HG02623 (cell line): ENCODE measurements around the gene E2F3.

Source experiments
- ATAC-seq: cut with Tn5 transposase; IDR thresholded peaks from one replicate; pipeline ENCODE4 v1.9.1; 2021; ENCODE audit warnings: moderate library complexity; ENCODE audit not compliant: unreplicated experiment

Gene E2F3

DNA sequence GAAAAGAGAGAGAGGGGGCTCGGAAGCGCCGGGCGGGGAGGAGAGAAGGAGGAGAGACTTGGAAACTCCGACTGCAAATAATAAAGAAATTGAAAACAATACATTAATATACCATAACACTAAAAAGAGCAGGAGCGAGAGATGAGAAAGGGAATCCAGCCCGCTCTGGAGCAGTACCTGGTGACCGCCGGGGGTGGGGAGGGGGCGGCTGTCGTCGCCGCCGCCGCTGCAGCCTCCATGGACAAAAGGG lies 338 bp downstream of the E2F3 start:
- ATAC-seq, result no peak

DNA sequence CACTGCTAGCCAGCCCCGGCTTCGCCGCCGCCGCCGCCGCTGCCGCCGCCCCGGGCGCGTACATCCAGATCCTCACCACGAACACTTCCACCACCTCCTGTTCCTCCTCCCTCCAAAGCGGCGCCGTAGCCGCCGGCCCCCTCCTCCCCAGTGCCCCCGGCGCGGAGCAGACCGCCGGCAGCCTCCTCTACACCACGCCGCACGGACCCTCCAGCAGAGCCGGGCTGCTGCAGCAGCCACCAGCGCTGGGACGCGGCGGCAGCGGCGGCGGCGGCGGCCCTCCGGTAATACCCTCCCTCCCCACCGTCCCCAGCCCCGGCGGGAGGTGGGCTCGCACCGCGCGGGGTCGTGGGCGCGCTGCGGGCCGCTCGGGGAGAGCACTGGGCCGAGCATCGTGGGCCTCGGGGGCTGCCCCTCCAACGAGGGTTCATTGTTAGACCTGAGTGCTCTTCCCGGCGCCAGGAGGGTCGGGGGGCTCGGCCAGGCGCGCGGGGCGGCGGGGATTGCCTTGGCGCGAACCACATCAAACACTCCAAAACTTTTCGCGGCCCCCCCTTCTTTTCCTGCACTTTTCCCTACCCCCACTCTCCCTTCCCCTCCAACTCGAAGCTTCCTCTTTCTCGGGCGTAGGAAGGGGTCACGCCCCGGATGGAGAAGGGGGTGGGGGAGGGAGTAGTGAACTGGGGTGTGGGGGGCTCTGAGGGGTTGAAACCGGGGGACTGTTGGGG lies 827 bp downstream of the E2F3 start:
- no peak for ATAC-seq

DNA sequence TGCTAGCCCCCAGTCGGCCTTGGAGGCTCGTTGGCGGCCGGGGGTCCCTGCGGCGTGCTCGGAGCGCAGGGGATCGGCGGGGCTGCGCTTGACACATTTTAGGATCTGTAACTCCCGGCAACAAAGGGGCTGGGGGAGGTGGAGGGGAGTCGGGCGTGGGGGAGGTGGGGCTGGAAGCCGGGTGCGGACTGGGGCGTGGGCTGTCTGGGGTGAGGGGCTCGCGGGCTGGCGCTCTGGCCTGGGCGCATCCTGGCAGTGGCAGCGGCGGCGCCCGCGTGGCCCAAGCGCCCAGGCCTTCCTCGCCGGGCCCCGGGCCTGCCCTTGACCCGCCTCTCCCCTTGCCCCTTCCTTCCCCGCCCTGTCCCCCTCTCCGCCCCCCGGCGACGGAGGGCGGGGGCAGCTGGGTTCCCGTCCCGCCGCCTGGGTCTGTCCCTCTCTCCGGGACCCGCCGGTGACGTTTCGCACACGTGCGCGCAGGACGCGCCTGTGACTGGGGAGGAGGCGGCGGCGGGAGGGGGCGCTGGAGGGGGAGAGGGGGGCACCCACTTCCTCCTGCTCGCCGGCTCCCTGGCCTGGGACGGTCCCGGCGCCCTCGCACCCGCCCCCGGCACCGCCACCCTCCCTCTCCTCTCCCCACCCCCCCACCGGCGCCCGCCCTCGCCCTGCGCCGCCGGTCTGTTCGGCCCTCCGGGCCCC lies 1.5 kb downstream of the E2F3 start:
- peak; percentile 42 for ATAC-seq

DNA sequence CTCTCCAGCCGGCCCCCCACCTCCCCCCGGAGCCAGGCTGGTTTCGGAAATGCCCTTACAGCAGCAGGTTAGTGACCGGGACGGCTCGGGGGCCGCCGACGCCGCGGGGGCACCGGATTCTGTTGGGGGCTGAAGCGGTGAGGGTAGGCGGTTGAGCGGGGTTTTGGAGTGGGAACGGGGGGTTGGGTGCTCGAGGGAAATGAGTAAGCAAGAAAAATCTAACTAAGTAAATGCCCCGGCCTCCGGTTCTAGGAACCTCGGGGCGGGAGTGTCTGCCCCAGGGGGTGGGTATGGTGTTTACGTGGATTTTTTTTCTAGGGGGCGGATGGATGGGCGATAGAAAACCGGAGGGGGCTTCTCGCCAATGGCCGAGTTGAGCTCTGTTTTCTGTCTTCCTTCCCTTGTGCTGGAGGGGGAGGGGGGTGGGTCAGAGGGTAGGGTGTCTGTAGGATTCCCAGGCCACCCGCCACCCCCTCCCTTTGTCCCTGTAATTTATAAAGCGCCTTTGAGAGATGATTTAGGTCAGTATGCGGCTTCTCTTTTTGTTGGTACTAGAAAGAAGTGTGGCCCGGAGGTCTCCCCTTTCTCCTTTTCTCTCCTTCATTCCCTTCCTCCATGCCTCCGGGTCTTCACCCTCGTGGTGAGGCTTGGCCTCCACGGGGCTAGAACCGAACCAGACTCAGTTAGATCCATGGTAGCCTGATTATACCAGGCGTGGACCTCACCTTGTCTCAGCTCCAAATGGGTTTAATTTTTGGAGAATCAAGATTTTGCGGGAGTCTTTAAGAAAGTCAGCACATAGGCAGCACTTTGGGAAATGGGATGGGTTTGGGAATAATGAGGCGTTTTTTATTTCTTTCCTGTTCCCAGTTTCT lies 2.3 kb downstream of the E2F3 start:
- peak; percentile 0 for ATAC-seq

DNA sequence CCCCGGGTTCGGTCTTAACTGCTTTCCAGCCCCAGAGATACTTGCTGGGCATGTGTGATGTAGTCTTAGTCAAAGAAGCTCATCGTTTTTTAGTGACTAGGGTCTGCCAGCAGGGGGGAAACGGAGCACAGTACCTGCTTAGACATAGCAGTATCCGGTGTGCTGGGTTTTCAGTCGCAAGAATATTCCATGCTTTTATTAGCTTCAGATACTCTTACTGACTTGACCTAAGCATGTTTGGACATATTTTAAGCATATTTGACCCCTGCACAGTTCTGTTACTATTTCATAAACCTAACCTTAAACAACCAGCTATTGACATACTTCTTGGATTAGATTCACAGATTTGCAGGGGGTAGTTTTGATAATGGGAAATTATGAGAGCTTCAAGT lies 3.0 kb downstream of the E2F3 start:
- ATAC-seq, result peak; percentile 19

DNA sequence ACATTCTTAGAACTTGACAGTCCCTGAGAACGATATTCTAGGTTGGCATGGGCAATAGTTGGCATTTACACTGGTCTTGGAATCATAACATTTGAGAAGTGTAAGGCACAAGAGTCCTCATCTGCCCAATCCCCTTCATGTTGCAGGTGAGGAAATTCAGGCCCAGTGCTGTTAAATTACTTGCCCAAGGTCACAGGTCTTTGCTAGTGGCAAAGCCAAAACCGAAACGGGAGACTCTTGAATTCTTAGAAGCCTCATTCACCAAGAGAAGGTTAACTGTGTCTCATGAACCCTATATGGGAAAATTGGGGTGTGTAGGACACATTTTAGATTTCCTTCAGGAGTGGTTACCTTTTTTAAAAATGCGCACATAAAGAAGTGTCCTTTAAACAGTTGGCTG lies 7.2 kb downstream of the E2F3 start:
- ATAC-seq, result no peak

DNA sequence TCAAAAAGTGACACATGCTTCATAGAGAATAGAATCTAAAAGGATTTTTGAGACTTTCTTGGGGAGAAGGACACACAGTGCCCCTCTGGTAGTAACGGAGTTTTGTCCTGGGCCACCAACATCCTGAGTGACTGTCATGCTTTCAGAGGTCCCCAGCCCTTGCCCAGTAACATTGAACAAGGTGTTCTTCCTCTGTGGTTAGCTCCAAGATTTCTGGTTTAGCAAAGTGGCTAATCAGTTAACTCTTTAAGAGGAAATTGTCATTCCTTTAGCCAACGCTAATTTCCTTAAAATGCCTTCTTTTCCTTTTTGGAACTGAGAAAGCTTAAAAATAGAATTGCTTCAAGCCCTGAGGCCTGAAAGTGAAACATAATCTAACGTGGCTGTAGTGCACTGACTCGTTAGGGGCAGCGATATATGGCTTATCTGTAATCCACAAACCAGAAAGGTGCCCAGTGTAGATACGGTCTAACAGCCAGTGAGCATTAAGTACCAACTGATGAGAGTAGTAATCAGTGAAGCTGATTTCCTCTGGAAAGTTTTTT lies 7.8 kb downstream of the E2F3 start:
- peak; percentile 86 for ATAC-seq

DNA sequence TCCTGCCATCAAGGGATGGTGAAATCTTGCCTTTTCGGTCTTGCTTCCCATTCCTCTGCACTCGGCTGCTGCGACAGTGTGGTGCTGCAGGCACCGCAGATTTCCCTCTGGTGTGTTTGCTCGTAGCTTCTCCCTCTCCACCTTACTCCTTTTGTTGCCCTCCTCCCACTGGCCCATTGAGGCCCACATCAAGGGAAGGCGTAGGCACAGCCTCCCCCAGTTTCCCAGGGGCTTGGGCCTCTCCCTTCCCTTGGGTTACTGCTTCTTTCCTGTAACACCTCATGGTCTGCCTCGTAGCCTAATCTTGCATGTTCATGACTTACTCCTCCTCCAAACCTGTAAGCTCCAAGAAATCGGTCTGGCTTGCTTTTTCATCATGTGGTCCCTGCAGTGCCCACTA lies 9.9 kb downstream of the E2F3 start:
- no peak for ATAC-seq

DNA sequence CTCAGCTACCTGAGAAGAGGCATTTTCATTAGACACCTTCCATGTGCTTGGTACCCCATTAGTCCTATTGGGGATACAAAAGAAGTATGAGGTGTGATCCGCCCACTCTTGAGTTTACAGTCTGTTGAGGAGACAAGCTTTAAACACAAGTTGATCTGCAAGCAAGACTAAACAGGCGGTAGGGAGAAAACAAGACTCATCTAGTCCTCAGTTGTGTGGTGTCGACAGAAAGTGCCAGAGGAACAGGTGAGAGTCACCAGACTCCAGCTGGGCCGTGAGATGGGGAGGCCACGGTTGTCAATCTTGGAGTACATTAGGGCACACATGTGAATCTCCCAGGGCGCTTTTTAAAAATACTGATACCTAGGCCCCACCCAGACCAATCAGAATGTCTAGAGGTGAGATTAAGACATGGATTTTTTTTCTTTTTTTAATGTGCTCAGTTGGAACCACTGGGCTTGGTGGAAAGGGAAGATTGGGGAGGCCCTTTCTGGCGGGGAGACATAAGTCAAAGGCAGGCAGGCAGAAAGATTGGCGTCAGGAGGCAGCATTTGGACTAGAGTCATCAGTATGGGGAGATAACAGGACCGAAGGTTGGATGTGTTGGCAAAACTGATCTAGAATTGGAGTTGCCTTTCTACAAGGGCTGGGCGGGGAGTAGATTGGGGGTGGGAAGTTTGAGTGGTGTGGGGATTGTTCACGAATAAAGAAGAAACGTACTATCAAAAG lies 10.4 kb downstream of the E2F3 start:
- no peak for ATAC-seq

DNA sequence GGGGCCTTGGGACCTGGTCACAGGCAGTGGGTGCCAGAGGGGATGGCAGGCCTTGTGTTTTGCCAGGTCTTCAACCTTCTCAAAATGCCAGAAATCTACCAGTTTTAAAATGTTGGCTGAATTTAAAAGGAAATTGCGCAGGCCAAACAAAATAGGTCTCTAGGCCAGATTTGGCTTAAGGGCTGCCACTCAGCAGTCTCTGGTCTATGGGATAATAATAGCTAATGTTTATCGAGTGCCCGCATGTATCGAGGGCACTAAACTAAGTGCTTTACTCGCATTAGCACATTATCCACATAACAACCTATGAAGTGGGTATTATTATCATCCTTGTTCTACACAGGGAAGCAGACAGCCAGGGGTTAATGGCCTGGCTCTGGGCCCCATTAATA lies 11.0 kb downstream of the E2F3 start:
- ATAC-seq, result no peak

DNA sequence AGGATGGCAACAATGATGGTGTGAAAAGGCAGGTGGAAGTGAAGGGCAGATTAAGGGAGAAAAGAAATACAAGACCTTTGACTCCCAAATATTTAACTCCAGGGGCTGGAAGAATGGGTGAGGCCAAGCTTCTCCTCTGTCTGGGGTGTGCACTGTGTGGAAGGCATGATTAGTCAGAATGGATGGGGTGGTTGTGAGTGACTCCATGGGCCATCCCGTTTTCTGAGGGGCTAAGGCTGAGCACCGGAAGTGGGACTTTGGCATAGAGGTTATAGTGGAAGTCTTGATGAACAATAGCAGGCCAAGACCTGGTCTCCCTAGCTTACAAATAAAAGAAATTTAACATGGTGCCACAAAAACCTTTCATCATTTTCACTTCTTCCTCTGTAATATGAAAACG lies 12.1 kb downstream of the E2F3 start:
- ATAC-seq, result no peak

DNA sequence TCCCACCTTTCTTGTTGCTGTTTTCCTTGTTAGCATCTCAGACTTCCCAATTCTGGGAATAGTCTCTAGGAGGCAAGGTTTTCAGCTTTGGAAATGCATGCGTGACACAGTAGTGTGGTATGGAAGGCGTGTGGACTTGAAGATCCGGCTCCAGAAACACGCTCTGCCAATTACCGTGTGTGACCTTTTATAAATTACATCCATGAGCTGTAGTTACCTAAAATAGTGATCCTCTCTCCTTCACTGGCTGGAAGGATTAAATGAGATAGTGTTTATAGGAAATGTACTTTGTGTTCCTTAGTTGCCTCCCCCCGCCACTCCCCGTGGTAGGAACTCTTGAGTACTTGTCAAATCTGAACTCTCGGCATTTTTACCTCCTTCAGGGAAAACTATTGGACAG lies 13.0 kb downstream of the E2F3 start:
- ATAC-seq, result no peak

DNA sequence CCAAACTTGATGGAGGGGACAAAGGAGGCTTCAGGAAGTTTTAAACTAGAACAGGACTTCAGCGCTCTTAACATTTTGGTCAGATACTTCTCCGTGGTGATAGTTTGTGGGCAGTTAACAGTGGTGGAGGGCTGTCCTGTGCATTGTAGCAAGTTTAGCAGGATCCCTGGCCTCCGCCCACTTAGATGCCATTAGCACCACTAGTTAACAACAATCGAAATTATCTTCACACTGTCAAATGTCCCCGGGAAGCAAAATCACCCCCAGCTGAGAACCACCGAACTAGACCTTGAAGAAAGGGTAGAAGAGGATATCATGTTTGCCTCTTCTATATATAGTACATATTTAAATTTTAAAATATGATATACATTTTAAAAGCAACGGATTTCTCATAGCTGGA lies 13.6 kb downstream of the E2F3 start:
- ATAC-seq, result no peak

DNA sequence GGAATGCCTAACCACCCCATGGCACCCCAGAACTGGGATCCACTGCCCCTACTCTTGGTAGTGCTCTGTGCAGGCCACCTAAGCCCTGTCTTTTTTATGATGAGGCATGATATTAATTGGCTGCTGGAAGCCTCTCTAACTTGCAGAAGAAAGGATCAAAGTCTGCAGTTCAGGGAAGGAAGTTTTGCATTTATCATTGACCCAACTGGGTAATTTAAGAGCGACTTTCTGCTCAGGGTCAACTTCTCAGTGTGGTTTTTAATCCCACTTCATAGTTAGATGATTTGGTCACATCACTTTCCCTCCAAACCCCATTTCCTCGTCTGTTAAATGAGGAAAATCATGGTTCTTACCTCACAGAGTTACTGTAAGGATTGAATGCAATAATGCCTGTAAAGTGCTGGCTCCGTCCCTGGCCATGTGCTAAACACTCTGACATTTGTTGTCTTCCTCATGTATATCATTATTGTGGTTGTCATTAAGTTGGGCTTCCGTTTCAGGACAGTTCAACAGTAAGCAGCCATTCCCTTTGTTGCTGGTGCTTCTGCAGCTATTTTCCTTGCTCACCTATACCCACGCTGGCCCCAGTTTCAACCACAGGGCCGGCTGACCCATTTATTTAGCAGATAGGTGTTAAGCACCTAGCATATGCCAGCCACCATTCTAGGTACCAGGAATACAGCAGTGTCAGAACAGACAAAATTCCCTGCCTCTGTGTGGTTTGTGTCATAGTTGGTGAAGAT lies 14.2 kb downstream of the E2F3 start:
- no peak for ATAC-seq

DNA sequence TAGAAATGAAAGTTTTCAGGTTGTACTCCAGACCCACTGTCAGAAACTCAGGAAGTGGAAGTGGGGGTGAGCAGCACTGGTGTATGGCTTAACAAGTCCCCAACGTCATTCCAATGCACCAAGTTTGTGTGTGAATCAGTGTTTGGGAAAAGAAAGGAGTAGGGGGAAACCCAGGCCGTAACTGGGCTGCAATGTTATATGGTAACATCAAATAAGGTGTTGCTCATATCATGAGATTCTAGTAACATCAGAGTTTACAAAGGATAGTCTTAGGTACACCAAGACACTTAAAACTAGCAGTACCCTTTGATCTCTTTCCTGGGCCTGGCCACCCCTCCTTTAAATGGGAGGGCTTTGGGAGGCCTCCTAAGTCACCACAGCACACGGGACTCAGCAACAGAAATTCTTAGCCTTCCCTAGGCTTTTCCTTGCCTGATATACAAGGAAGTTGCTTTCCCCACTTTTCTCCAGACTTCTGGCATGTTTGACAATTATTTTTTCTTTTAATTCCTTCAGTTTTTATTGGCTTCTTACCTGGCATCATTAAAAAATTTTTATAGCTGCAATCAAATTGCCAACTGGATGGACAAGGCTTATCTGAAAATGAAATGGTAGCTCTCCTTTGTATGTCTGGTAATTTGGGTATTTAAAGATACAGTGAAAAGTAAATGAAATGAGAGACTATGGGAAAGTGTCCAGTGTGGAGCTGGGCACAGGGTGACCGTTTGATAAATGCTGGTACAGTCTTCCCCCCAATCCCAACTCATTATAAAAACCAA lies 15.1 kb downstream of the E2F3 start:
- ATAC-seq, result no peak

DNA sequence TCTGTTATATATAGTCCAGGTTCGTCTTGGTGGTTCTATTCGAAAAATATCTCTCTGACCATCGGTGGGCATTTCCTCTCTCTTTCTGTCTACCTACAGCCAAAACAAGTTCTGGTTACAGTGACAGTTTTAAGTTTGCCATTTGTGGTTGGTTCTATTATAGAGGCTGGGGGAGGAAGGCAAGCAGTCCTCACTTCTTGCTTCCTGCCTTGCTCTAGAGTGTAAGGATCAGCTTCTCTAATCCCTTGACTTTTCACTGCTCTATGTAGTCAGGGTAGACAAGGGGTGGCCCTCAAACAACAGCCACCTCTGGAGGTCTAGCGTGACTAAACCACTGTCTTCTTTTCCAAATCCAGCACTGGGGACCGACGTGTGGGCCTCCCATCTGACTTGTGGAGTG lies 16.1 kb downstream of the E2F3 start:
- ATAC-seq, result no peak

DNA sequence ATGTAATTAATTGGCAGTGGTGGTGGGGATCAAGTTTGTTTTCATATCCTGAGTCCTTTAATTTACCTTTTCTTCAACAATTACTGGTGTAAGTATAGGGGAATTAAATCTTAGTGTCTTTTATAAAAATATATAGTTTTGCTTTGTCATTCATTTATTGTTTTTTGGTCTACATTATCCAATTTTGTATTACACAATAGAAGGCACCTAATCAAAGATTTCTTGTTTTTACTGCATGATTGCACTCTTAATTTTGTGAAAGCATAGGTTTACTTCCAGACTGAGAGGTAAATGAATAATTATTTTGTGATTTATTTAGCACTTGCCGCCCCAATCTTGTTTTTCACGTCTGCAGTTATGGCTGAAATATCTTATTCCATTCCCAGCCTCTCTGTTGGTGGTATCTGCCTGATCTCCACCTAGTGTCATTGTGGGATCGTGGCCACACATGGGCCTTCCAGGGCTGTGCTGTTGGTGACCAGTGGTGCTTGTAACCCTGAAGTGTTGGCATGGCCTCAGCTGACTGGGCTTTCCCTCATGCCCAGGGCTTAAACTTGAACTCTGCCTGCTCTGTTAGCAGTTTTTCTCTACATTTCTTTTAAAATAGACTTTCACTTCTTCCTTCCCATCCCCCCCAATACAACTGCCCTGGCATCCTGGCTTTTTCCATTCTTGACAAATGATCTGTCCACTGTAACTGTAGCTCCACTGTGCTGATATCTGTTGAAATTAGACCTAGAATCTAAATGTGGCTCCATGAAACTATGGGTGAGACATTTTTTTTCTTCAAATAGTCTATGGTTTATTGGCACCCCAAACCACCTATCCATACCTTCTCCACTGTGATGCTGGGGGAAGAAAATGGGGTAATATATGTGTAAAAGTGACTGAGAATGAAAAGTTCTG lies 24.8 kb downstream of the E2F3 start:
- ATAC-seq, result no peak

DNA sequence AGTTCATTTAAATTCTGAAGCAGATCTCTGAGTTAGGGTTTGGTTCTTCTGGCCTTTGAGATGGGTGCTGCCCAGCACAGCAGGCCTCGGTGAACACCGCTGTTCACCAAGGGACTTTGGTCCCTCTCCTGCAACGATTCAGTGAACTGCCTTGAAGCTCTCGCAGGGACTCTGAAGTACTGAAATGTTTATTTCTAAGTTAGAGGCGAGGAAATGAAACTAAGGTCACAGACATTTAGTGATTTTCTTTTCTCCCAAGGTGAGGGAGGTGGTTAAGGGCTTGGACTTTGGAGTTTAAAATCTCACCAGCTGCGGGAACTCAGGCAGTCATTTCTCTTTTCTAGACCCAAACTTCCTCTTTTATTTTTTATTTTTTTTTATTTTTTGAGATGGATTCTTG lies 26.2 kb downstream of the E2F3 start:
- peak; percentile 85 for ATAC-seq

DNA sequence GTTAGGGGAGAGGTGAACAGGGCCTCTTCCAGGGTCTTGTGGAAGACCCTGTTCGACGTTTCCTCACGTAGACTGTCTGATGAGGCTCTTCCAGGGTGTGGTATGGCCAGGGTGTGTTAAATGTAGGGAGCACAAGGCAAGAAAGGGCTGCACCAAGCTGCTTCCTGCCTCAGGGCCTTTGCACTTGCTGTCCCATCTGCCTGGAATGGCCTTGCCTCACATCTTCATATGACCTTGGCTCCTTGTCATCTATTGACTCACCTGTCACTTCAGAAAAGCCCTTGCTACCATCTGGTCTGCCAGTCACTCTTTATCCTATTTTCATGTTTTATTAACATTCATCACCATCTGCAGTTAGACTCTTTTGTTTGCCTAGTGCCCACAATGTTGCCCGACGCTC lies 31.0 kb downstream of the E2F3 start:
- no peak for ATAC-seq
